HepG2 (cell line): ENCODE data around the gene ASCC2. TPM values are rescaled to one million over a fixed set of nuclear protein-coding genes. Genes with fewer than 3 reads are reported as not detected.

Experiments used
- HNRNPUL1 ChIP-seq: fragments of 200-400 bp; formaldehyde crosslinking; IDR thresholded peaks from 2 replicates; pipeline ENCODE4 v1.6.1; 2017; ENCODE audit warnings: low read depth, mild to moderate bottlenecking, low read length, moderate library complexity
- MLLT10 ChIP-seq: sonication (generic); formaldehyde crosslinking; IDR thresholded peaks from 2 replicates; pipeline ENCODE4 v1.4.0; 2020; ENCODE audit warnings: missing genetic modification reagents
- MXI1 ChIP-seq: IDR thresholded peaks from 3 replicates; pipeline ENCODE4 v1.6.1; 2012; ENCODE audit warnings: low read depth, low read length, inconsistent platforms, borderline replicate concordance
- SIX1 ChIP-seq: sonication (generic); formaldehyde crosslinking; IDR thresholded peaks from 2 replicates; pipeline ENCODE4 v1.4.0; 2020; ENCODE audit warnings: missing genetic modification reagents, borderline replicate concordance
- SP1 ChIP-seq, 2 experiments: fragments of 450-650 bp in 1 of 2; sonication (generic) in 1 of 2; formaldehyde crosslinking in 1 of 2; IDR thresholded peaks; 2 replicates each; pipeline versions ENCODE4 v1.4.0 to v1.6.1; 2016 to 2020; ENCODE audit warnings: missing genetic modification reagents in 1 of 2
- TARDBP ChIP-seq: sonication (generic); formaldehyde crosslinking; IDR thresholded peaks from 2 replicates; pipeline ENCODE4 v1.8.0; 2022; ENCODE audit warnings: mild to moderate bottlenecking, missing genetic modification reagents
- ZNF629 ChIP-seq: sonication (generic); formaldehyde crosslinking; conservative IDR thresholded peaks from 2 replicates; pipeline ENCODE4 v1.5.0; 2020; ENCODE audit warnings: missing genetic modification reagents
- ZNF646 ChIP-seq: sonication (generic); formaldehyde crosslinking; IDR thresholded peaks from 2 replicates; pipeline ENCODE4 v1.9.0; 2021; ENCODE audit warnings: mild to moderate bottlenecking, missing genetic modification reagents
- ZNF777 ChIP-seq: sonication (generic); formaldehyde crosslinking; IDR thresholded peaks from 2 replicates; pipeline ENCODE4 v1.4.0; 2020; ENCODE audit warnings: missing genetic modification reagents
- polyA plus RNA-seq, 8 experiments: library from polyadenylated mRNA; depleted of rRNA in 3 of 8; stranded (reverse) in 7 of 8; unstranded in 1 of 8; fragments of >200 nt; fragmentation: Illumina TruSeq in 4 of 8; extraction: Trizol in 4 of 8; gene quantifications; 2 replicates each; pipeline versions ENCODE4 v1.2.1 to v1.2.3, GENCODE V29; 2011 to 2016; ENCODE audit warnings: low read depth in 4 of 8, missing spikeins in 1 of 8, mixed read lengths in 1 of 8; ENCODE audit not compliant: insufficient read depth in 1 of 8
- total RNA-seq, 5 experiments: library from RNA; depleted of rRNA; stranded (reverse); fragments of >200 nt; fragmentation: Illumina TruSeq; extraction: Trizol; gene quantifications; 2 replicates each; pipeline ENCODE4 v1.2.3, GENCODE V29; 2016; ENCODE audit warnings: low read depth in 1 of 5
- TF ChIP-seq, protein P1 (sequence below): sonication (generic); formaldehyde crosslinking; IDR thresholded peaks from 2 replicates; pipeline ENCODE4 v1.8.0; 2022; ENCODE audit warnings: mild to moderate bottlenecking, missing genetic modification reagents, moderate library complexity
- TF ChIP-seq, protein P2 (sequence below), 2 experiments: sonication (generic) in 1 of 2; formaldehyde crosslinking in 1 of 2; IDR thresholded peaks; 2 replicates each; pipeline versions ENCODE4 v1.4.0 to v1.6.1; 2018 to 2020; ENCODE audit warnings: missing genetic modification reagents in 2 of 2, borderline replicate concordance in 1 of 2, low read depth in 1 of 2, mild to moderate bottlenecking in 1 of 2, missing biosample characterization in 1 of 2
- TF ChIP-seq, protein P3 (sequence below): IDR thresholded peaks from 2 replicates; pipeline ENCODE4 v1.6.1; 2012; ENCODE audit warnings: low read length, improper control_type of control experiment
- TF ChIP-seq, protein P4 (sequence below): sonication (generic); formaldehyde crosslinking; IDR thresholded peaks from 2 replicates; pipeline ENCODE4 v1.9.0; 2022; ENCODE audit warnings: low read depth, missing genetic modification reagents

Gene ASCC2
- total and polyA plus RNA-seq, 2 of the 13 experiments (the other 11 are each of a cell fraction or from before 2014, with no cell fraction given), result 26.2 to 26.3 TPM

DNA sequence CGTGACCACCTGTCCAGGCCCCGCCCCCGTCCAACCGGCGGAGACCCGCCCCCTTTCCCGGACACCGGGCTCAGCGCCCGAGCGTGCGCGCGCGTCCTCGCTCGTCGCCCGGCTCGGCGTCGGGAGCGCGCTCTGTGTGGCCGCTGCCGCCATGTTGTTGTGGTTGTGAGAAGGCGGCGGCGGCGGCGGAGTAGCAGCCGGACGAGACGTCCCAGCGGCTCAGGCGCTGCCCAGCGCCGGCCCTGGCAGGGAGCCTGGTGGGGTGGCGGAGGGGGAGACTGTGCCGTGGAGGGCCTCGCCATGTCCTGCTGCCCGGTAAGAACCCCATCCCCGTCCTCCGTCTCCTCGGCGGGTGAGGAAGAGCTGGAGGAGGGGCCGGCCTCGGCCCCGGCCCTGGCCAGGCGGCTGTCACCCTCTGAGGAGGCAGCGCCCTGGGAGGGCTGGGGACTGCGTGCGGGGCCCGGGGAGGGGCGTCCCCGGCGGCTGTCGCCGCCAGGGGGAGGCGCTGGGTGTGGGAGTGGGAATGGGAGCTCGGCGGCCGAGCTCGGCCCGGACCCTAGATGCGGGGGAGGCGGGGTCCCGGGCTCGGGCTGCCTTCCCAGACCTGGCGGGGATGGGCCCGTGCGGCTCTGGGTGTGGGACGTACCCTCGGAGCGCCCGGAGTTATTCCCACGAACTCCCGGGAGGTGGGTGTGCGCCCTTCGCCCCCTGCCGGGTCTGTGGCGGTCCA is 45.1 kb upstream of the ASCC2 start, which contains the start of gene MTMR3 (continued):
- TF ChIP-seq HNRNPUL1 (no peak), MLLT10 (CRISPR knock-in tag) (no peak), TARDBP (CRISPR knock-in tag) (no peak), ZNF646 (CRISPR knock-in tag) (peak; percentile 61; the same call in 1 of the 2 replicates), SP1 (IDR thresholded peaks at IDR 0.05) (no peak), SP1 (CRISPR knock-in tag; IDR thresholded peaks at IDR 0.05) (peak; percentile 63), ZNF629 (CRISPR knock-in tag) (no peak), MXI1 (peak; percentile 39; the same call in 1 of the 3 replicates), SIX1 (CRISPR knock-in tag) (no peak), ZNF777 (peak; percentile 65; the same call in 1 of the 2 replicates)
- TF ChIP-seq, protein P1, sequence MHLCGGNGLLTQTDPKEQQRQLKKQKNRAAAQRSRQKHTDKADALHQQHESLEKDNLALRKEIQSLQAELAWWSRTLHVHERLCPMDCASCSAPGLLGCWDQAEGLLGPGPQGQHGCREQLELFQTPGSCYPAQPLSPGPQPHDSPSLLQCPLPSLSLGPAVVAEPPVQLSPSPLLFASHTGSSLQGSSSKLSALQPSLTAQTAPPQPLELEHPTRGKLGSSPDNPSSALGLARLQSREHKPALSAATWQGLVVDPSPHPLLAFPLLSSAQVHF (CRISPR knock-in tag), result no peak
- TF ChIP-seq, protein P2, sequence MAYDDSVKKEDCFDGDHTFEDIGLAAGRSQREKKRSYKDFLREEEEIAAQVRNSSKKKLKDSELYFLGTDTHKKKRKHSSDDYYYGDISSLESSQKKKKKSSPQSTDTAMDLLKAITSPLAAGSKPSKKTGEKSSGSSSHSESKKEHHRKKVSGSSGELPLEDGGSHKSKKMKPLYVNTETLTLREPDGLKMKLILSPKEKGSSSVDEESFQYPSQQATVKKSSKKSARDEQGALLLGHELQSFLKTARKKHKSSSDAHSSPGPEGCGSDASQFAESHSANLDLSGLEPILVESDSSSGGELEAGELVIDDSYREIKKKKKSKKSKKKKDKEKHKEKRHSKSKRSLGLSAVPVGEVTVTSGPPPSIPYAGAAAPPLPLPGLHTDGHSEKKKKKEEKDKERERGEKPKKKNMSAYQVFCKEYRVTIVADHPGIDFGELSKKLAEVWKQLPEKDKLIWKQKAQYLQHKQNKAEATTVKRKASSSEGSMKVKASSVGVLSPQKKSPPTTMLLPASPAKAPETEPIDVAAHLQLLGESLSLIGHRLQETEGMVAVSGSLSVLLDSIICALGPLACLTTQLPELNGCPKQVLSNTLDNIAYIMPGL (CRISPR knock-in tag; IDR thresholded peaks at IDR 0.05; ENCODE audit: borderline replicate concordance in 1 of 2, low read depth in 1 of 2), result peak; percentile 44 to 84; a peak in 3 of 4 replicates
- TF ChIP-seq, protein P3, sequence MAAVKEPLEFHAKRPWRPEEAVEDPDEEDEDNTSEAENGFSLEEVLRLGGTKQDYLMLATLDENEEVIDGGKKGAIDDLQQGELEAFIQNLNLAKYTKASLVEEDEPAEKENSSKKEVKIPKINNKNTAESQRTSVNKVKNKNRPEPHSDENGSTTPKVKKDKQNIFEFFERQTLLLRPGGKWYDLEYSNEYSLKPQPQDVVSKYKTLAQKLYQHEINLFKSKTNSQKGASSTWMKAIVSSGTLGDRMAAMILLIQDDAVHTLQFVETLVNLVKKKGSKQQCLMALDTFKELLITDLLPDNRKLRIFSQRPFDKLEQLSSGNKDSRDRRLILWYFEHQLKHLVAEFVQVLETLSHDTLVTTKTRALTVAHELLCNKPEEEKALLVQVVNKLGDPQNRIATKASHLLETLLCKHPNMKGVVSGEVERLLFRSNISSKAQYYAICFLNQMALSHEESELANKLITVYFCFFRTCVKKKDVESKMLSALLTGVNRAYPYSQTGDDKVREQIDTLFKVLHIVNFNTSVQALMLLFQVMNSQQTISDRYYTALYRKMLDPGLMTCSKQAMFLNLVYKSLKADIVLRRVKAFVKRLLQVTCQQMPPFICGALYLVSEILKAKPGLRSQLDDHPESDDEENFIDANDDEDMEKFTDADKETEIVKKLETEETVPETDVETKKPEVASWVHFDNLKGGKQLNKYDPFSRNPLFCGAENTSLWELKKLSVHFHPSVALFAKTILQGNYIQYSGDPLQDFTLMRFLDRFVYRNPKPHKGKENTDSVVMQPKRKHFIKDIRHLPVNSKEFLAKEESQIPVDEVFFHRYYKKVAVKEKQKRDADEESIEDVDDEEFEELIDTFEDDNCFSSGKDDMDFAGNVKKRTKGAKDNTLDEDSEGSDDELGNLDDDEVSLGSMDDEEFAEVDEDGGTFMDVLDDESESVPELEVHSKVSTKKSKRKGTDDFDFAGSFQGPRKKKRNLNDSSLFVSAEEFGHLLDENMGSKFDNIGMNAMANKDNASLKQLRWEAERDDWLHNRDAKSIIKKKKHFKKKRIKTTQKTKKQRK, result no peak
- TF ChIP-seq, protein P4, sequence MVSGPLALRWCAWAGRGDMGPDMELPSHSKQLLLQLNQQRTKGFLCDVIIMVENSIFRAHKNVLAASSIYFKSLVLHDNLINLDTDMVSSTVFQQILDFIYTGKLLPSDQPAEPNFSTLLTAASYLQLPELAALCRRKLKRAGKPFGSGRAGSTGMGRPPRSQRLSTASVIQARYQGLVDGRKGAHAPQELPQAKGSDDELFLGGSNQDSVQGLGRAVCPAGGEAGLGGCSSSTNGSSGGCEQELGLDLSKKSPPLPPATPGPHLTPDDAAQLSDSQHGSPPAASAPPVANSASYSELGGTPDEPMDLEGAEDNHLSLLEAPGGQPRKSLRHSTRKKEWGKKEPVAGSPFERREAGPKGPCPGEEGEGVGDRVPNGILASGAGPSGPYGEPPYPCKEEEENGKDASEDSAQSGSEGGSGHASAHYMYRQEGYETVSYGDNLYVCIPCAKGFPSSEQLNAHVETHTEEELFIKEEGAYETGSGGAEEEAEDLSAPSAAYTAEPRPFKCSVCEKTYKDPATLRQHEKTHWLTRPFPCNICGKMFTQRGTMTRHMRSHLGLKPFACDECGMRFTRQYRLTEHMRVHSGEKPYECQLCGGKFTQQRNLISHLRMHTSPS (CRISPR knock-in tag), result no peak
